Panc1 (cell line): ENCODE data around the gene UBL4A. TPM values are rescaled to one million over a fixed set of nuclear protein-coding genes. Genes with fewer than 3 reads are reported as not detected.

Source experiments
- ATAC-seq: fragments of 200-7000 bp; cut with Tn5 transposase; 2 replicates; pipeline ENCODE4 v1.9.1; 2020; ENCODE audit warnings: mild to moderate bottlenecking, moderate library complexity
- BruUV-seq: library from RNA; stranded (reverse); fragments of 400-500 nt; replicated peaks from 2 replicates; lab custom pipeline; 2021; lab: Mats Ljungman, UMichigan
- CTCF ChIA-PET: fragments of 300-600 bp; sonication (Branson Sonifier 250); formaldehyde crosslinking; loops from one replicate; lab custom pipeline; 2022; ENCODE audit warnings: antibody characterized with exemption; lab: Charles Lee
- POLR2A ChIA-PET: fragments of 300-600 bp; sonication (Branson Sonifier 250); formaldehyde crosslinking; loops from one replicate; lab custom pipeline; 2022; ENCODE audit warnings: antibody characterized with exemption; lab: Charles Lee
- DNase-seq: peaks from one replicate; pipeline ENCODE4 v3.0.0-alpha.2; 2010; ENCODE audit warnings: low read depth, low spot score
- H3K27ac ChIP-seq: 2 replicates; pipeline ENCODE4 v1.5.1; 2011; ENCODE audit warnings: mild to moderate bottlenecking, low read length, inconsistent platforms
- H3K27me3 ChIP-seq: fragments of 200-500 bp; sonication (Bioruptor generic); 2 replicates; pipeline ENCODE4 v1.6.0; 2014; ENCODE audit warnings: low read length, inconsistent platforms; ENCODE audit not compliant: control insufficient read depth, insufficient read depth
- H3K36me3 ChIP-seq: fragments of 200-500 bp; sonication (Bioruptor generic); 2 replicates; pipeline ENCODE4 v1.5.1; 2014; ENCODE audit warnings: inconsistent platforms, mild to moderate bottlenecking, low read length, moderate library complexity; ENCODE audit not compliant: control insufficient read depth, insufficient read depth
- H3K4me1 ChIP-seq: 2 replicates; pipeline ENCODE4 v1.5.1; 2011; ENCODE audit warnings: inconsistent platforms, mild to moderate bottlenecking, low read length, moderate library complexity; ENCODE audit not compliant: control insufficient read depth, insufficient read depth
- H3K4me3 ChIP-seq, 2 experiments: 2 replicates each; pipeline ENCODE4 v1.5.1; 2011 to 2012; ENCODE audit warnings: low read depth in 2 of 2, low read length in 2 of 2, mild to moderate bottlenecking in 2 of 2, inconsistent platforms in 1 of 2, moderate library complexity in 1 of 2
- H3K9me3 ChIP-seq: fragments of 200-500 bp; sonication (Bioruptor generic); 2 replicates; pipeline ENCODE4 v1.5.1; 2014; ENCODE audit warnings: low read depth, mild to moderate bottlenecking, inconsistent platforms, low read length, moderate library complexity; ENCODE audit not compliant: control insufficient read depth, insufficient read depth
- CTCF ChIP-seq: fragments of 450-650 bp; IDR thresholded peaks from 2 replicates; pipeline ENCODE4 v1.5.1; 2017; ENCODE audit warnings: mild to moderate bottlenecking
- POLR2AphosphoS5 ChIP-seq: IDR thresholded peaks from 2 replicates; pipeline ENCODE4 v1.6.1; 2012; ENCODE audit warnings: mild to moderate bottlenecking, low read depth, low read length, moderate library complexity
- REST ChIP-seq, 2 experiments: IDR thresholded peaks; 2 replicates each; pipeline ENCODE4 v1.6.1; 2011 to 2012; ENCODE audit warnings: low read depth in 2 of 2, control low read depth in 1 of 2, low read length in 1 of 2, mild to moderate bottlenecking in 1 of 2, moderate library complexity in 1 of 2; ENCODE audit not compliant: insufficient read depth in 1 of 2
- SIN3A ChIP-seq: IDR thresholded peaks from 2 replicates; pipeline ENCODE4 v1.6.1; 2012; ENCODE audit warnings: low read depth, mild to moderate bottlenecking, low read length, moderate library complexity, borderline replicate concordance; ENCODE audit not compliant: insufficient read depth
- TCF7L2 ChIP-seq: IDR thresholded peaks from 2 replicates; pipeline ENCODE4 v1.6.1; 2011; ENCODE audit warnings: mild to moderate bottlenecking, low read depth, low read length, inconsistent platforms
- in situ Hi-C: cut with HindIII; loops from 2 replicates; pipeline ENCODE4 v1.10.0; 2016; ENCODE audit warnings: low sequenced_read_pairs, low pct_unique_long_range_greater_than_20kb
- intact Hi-C: fragments of 100-400 bp; cut with micrococcal nuclease; formaldehyde crosslinking; loops from one replicate; pipeline ENCODE4 v1.10.0; 2022; ENCODE audit not compliant: unreplicated experiment
- total RNA-seq: library from RNA; stranded (reverse); gene quantifications from one replicate; pipeline ENCODE4 v1.2.1, GENCODE V29; 2021; ENCODE audit not compliant: unreplicated experiment

UBL4A gene
- total RNA-seq, 1 experiment from 2014 or later, result 65.4 TPM

- CTCF ChIA-PET, result interaction anchor here (0.6 to 0.9 kb wide), 3 partner anchors 18 to 48 kb away, joined by 3 to 6 read pairs (median 4); no protein-coding TSS in a partner anchor
- peak overlapping the region; percentile 78 to 89 for H3K4me3 ChIP-seq
- H3K36me3 ChIP-seq, result no peaks in the 10 kb centered on the region
- no peaks in the 10 kb centered on the region for H3K27me3 ChIP-seq
- no peak for ATAC-seq
- H3K9me3 ChIP-seq, result no peaks in the 10 kb centered on the region
- no TSS peak for BruUV-seq
- POLR2A ChIA-PET, result no interaction called here
- H3K27ac ChIP-seq, result 0 out of 2 replicates have a peak overlapping the region, but pooled peaks have one; percentile 23
- TF ChIP-seq SIN3A (no peak), CTCF (no peak), TCF7L2 (no peak), POLR2AphosphoS5 (no peak), REST (IDR thresholded peaks at IDR 0.05; ENCODE audit: insufficient read depth in 1 of 2, low read depth in 2 of 2, low read length in 1 of 2) (no peak)
- no peak for DNase-seq
- intact Hi-C loops (no loop called here), in situ Hi-C loops (no loop called here)
- H3K4me1 ChIP-seq, result peaks cover 5% of the 10 kb centered on the region
Observed at GRCh38 chrX:154459832-154460231, 26.6 kb downstream of the UBL4A start.

GRCh38 chrX:154458954-154459778, 27.2 kb downstream of the UBL4A start:
- POLR2A ChIA-PET, result no interaction called here

More at GRCh38 chrX:154458954-154459778, 27.2 kb downstream of the UBL4A start:
- TF ChIP-seq SIN3A (no peak), TCF7L2 (no peak), POLR2AphosphoS5 (no peak), REST (IDR thresholded peaks at IDR 0.05; ENCODE audit: insufficient read depth in 1 of 2, low read depth in 2 of 2, low read length in 1 of 2) (no peak), CTCF (no peak)
- H3K36me3 ChIP-seq, result no peaks in the 10 kb centered on the region
- CTCF ChIA-PET, result interaction anchor here (0.6 to 0.9 kb wide), 2 partner anchors 18 to 35 kb away, joined by 3 to 6 read pairs; no protein-coding TSS in a partner anchor
- no peaks in the 10 kb centered on the region for H3K27me3 ChIP-seq
- intact Hi-C loops (no loop called here), in situ Hi-C loops (no loop called here)
- ATAC-seq (peak; percentile 77), DNase-seq (no peak)
- peak overlapping the region; percentile 78 to 89 for H3K4me3 ChIP-seq
- BruUV-seq, result no TSS peak
- peaks cover 5% of the 10 kb centered on the region for H3K4me1 ChIP-seq
- no peaks in the 10 kb centered on the region for H3K9me3 ChIP-seq
- H3K27ac ChIP-seq, result peak overlapping the region; percentile 85
